RWPE2 (cell line): ENCODE measurements around the gene TNN.
"Not testable (repeated sequence)": the region's sequence is repeated elsewhere in the genome, so short reads cannot be mapped to it uniquely, and the experiment has no call there.

Experiments used
- ATAC-seq: fragments of 200-7000 bp; cut with Tn5 transposase; 3 replicates; pipeline ENCODE4 v1.9.1; 2021; ENCODE audit warnings: low read depth
- DNase-seq: peaks from one replicate; pipeline ENCODE4 v3.0.0-alpha.2; 2020; ENCODE audit warnings: low spot score
- H3K27ac ChIP-seq: fragments of 450-650 bp; 2 replicates; pipeline ENCODE4 v1.5.1; 2017; ENCODE audit warnings: mild to moderate bottlenecking; ENCODE audit not compliant: poor library complexity, severe bottlenecking
- H3K27me3 ChIP-seq: fragments of 250-450 bp; sonication (Bioruptor Pico); 2 replicates; pipeline ENCODE4 v1.5.1; 2021; ENCODE audit warnings: mild to moderate bottlenecking, moderate library complexity; ENCODE audit not compliant: insufficient read depth, poor library complexity, severe bottlenecking
- H3K36me3 ChIP-seq: fragments of 250-450 bp; sonication (Bioruptor Pico); 2 replicates; pipeline ENCODE4 v1.5.1; 2020; ENCODE audit warnings: low read depth, mild to moderate bottlenecking, moderate library complexity
- H3K4me1 ChIP-seq: fragments of 250-450 bp; sonication (Bioruptor Pico); 2 replicates; pipeline ENCODE4 v1.5.1; 2021; ENCODE audit warnings: mild to moderate bottlenecking, moderate library complexity; ENCODE audit not compliant: insufficient read depth, poor library complexity, severe bottlenecking
- H3K4me3 ChIP-seq: fragments of 250-450 bp; sonication (Bioruptor Pico); 2 replicates; pipeline ENCODE4 v1.5.1; 2021; ENCODE audit warnings: mild to moderate bottlenecking, moderate library complexity; ENCODE audit not compliant: severe bottlenecking
- H3K9me3 ChIP-seq: fragments of 250-450 bp; sonication (Bioruptor Pico); 2 replicates; pipeline ENCODE4 v1.5.1; 2021; ENCODE audit warnings: mild to moderate bottlenecking, moderate library complexity; ENCODE audit not compliant: severe bottlenecking
- TF ChIP-seq, protein P1 (sequence below): fragments of 450-650 bp; IDR thresholded peaks from one replicate; pipeline ENCODE4 v1.5.1; 2017; ENCODE audit warnings: mild to moderate bottlenecking, moderate library complexity; ENCODE audit not compliant: poor library complexity, severe bottlenecking

TNN gene

DNA sequence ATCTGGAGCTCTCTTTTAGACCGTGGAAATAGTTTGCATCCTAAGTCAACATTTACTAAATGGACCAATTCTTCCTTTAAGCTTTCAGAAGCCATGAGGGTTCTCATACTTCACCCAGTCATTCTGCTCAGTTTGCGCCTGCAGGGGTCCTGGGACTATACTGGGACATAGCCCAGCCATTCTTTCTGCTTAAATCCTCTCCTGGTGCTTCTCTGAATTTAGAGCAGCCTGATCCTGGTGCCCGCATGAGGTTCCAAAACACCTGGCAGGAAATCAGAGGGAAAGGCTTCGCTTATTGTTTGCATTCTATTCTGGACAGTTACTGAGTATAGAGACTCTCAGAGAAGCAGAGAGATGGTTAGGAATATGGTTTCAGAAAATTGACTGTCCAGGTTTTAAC, 27.0 kb downstream of the TNN start:
- no peak for DNase-seq
- no peak overlapping the region for H3K27ac ChIP-seq
- no peaks in the 10 kb centered on the region for H3K36me3 ChIP-seq
- TF ChIP-seq, protein P1, sequence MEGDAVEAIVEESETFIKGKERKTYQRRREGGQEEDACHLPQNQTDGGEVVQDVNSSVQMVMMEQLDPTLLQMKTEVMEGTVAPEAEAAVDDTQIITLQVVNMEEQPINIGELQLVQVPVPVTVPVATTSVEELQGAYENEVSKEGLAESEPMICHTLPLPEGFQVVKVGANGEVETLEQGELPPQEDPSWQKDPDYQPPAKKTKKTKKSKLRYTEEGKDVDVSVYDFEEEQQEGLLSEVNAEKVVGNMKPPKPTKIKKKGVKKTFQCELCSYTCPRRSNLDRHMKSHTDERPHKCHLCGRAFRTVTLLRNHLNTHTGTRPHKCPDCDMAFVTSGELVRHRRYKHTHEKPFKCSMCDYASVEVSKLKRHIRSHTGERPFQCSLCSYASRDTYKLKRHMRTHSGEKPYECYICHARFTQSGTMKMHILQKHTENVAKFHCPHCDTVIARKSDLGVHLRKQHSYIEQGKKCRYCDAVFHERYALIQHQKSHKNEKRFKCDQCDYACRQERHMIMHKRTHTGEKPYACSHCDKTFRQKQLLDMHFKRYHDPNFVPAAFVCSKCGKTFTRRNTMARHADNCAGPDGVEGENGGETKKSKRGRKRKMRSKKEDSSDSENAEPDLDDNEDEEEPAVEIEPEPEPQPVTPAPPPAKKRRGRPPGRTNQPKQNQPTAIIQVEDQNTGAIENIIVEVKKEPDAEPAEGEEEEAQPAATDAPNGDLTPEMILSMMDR, result no peak
- no peak overlapping the region for H3K4me3 ChIP-seq
- ATAC-seq, result no peak
- no peaks in the 10 kb centered on the region for H3K9me3 ChIP-seq
- H3K4me1 ChIP-seq, result no peaks in the 10 kb centered on the region
- no peaks in the 10 kb centered on the region for H3K27me3 ChIP-seq

DNA sequence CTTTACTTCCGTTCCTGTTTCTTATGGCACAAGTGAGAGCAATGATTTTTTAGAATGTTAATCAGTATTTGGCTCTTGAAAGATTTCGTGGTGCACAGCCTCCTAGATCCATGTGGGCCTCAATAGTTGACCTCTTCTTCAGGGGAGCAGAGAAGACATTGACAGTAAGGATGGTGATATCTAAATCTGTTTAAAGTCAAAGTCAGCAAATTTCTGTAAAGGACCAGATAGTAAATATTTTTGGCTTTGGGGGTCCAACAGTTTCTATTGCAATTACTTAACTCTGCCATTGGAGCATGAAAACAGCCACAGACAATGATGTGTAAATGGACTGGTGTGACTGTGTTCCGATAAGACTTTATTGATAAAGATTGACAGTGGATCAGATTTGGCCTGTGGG, 27.4 kb downstream of the TNN start:
- Histone ChIP-seq H3K9me3 (no peaks in the 10 kb centered on the region), H3K4me1 (no peaks in the 10 kb centered on the region), H3K4me3 (no peak overlapping the region), H3K36me3 (no peaks in the 10 kb centered on the region), H3K27ac (no peak overlapping the region), H3K27me3 (no peaks in the 10 kb centered on the region)
- TF ChIP-seq, protein P1, result no peak
- ATAC-seq (no peak), DNase-seq (no peak)

DNA sequence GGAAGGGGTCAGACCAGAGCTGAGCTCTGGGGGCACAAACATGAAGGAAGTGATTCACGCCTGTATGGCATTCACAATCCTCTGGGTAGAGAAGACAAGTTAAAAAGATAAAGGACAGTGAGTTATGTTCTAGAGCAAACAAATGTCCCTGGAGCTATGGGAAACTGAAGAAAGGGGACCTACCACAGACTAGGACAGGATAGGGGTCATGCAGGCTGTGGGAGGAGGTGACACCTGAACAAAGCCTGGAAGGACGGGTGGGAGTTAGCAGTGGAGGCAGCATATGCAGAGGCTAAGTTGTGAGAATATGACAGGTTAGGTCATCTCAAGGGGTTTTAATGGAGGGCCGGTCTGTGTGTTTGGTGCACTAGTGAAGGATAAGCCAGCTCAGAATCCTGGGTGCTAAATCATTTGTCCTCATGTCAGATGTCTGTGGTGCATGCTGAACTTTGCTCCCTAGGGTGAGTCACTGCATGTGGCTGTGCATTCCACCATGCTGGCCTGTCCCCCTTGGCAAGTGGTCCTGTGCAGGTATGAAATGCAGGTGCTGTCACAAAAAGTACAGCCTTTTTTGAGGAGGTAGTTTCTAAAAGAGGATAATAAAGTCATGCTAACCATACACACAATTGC, 28.5 kb downstream of the TNN start:
- DNase-seq, result no peak
- no peak for ATAC-seq
- H3K36me3 ChIP-seq, result no peaks in the 10 kb centered on the region
- H3K27ac ChIP-seq, result no peak overlapping the region
- H3K4me3 ChIP-seq, result no peak overlapping the region
- no peaks in the 10 kb centered on the region for H3K9me3 ChIP-seq
- no peaks in the 10 kb centered on the region for H3K4me1 ChIP-seq
- H3K27me3 ChIP-seq, result no peaks in the 10 kb centered on the region
- TF ChIP-seq, protein P1, result no peak

DNA sequence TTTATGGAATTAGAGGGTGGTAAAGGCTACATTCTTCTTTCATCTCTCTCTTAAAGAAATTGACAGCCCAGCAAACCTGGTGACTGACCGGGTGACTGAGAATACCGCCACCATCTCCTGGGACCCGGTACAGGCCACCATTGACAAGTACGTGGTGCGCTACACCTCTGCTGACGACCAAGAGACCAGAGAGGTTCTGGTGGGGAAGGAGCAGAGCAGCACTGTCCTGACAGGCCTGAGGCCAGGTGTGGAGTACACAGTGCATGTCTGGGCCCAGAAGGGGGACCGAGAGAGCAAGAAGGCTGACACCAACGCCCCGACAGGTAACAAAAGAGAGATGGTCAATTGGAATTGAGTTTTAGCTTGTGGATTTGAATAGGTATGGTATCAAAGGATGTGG, 29.7 kb downstream of the TNN start:
- H3K4me3 ChIP-seq, result no peak overlapping the region
- H3K4me1 ChIP-seq, result no peaks in the 10 kb centered on the region
- no peaks in the 10 kb centered on the region for H3K9me3 ChIP-seq
- no peak for ATAC-seq
- H3K27ac ChIP-seq, result no peak overlapping the region
- TF ChIP-seq, protein P1, result no peak
- H3K27me3 ChIP-seq, result no peaks in the 10 kb centered on the region
- DNase-seq, result no peak
- H3K36me3 ChIP-seq, result no peaks in the 10 kb centered on the region

DNA sequence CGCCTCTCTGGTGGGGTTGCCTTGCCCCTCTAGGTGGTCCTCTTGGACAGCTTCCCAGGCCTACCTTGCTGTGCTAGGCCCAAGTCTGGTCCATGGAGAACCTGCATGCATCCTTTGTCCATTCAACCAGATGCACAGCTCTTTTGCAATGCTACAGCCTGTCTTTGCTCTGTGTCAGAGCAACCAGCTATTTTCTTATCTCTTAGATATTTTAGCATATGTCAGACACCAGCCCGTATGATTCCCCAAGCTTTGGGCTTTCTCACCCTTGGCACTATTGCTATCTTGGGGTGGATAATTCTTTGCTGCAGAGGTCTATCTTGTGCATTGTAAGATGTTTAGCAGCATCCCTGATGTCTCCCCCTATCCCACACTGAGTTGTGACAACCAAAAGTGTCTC, 32.3 kb downstream of the TNN start:
- Histone ChIP-seq H3K36me3 (no peaks in the 10 kb centered on the region), H3K27ac (no peak overlapping the region), H3K9me3 (no peaks in the 10 kb centered on the region), H3K4me1 (no peaks in the 10 kb centered on the region), H3K27me3 (no peaks in the 10 kb centered on the region), H3K4me3 (no peak overlapping the region)
- TF ChIP-seq, protein P1, result no peak
- ATAC-seq, result no peak
- no peak for DNase-seq

DNA sequence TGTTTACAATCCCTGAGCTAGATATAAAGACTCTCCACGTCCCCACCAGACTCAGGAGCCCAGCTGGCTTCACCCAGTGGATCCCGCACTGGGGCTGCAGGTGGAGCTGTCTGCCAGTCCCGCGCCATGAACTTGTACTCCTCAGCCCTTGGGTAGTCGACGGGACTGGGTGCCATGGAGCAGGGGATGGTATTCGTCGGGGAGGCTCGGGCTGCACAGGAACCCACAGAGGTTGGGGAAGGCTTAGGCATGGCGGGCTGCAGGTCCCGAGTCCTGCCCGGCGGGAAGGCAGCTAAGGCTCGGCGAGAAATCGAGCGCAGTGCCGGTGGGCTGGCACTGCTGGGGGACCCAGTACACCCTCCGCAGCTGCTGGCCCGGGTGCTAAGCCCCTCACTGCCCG, 34.5 kb downstream of the TNN start:
- not testable (repeated sequence) for H3K4me1 ChIP-seq, H3K36me3 ChIP-seq, H3K9me3 ChIP-seq, H3K27me3 ChIP-seq, DNase-seq, H3K27ac ChIP-seq, H3K4me3 ChIP-seq, ATAC-seq

DNA sequence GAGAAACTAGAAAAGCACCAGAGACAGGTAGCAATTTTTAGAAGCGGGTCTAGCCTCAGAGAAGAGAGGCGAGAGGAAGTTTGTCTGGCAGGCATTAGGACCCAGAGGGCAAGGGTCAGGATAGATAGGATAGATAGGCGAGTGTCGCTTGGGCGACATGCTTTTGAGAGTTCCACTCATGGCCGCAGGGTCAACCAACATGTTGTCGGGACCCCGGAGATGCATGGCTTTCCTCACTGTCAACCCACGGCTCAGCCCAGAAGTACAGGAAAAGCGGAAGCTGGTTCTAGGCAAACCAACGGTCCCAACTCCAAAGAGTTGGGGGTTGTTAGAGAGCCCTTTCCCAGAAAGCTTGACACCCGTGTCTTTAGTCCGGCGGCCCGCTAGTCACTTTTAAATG, 38.9 kb downstream of the TNN start:
- H3K36me3 ChIP-seq, H3K9me3 ChIP-seq, ATAC-seq, H3K27ac ChIP-seq, H3K27me3 ChIP-seq, DNase-seq, H3K4me1 ChIP-seq, H3K4me3 ChIP-seq: not testable (repeated sequence)
